ENCODE results near the gene AFAP1. TPM values are rescaled to one million over a fixed set of nuclear protein-coding genes. Genes with fewer than 3 reads are reported as not detected.

Gene AFAP1
- total and polyA plus RNA-seq, 2 of the 8 experiments (the other 6 are each of a cell fraction or from before 2014, with no cell fraction given): 3.6 to 18.2 TPM

GRCh38 chr4:7964459-7964858 lies 24.8 kb upstream of the AFAP1 start:
- Histone ChIP-seq H2AK5ac (ENCODE audit: low read depth, low read length) (no peak overlapping the region), H3K79me1 (ENCODE audit: low read depth, low read length) (no peaks in the 10 kb centered on the region), H3K9me3 (ENCODE audit: insufficient read depth in 2 of 2, low read depth in 1 of 2, low read length in 1 of 2) (no peaks in the 10 kb centered on the region), H3K79me2 (ENCODE audit: control insufficient read depth in 1 of 2, insufficient read depth in 2 of 2, low read length in 2 of 2) (no peaks in the 10 kb centered on the region), H3K4me2 (ENCODE audit: insufficient read depth in 1 of 2, low read depth in 2 of 2, low read length in 2 of 2) (no peak overlapping the region), H4K20me1 (replicated peaks in 1 of 2; ENCODE audit: control insufficient read depth in 1 of 2, insufficient read depth in 2 of 2, low read length in 2 of 2) (no peaks in the 10 kb centered on the region), H3K14ac (ENCODE audit: insufficient read length) (no peak overlapping the region), H3K23ac (ENCODE audit: insufficient read length) (no peak overlapping the region), H3K27me3 (replicated peaks in 1 of 4; ENCODE audit: control insufficient read depth in 3 of 4, extremely low read depth in 1 of 4, insufficient read depth in 3 of 4, low read length in 3 of 4) (no peaks in the 10 kb centered on the region), H2AFZ (ENCODE audit: low read length) (no peak overlapping the region), H3K23me2 (ENCODE audit: low read depth, low read length) (no peaks in the 10 kb centered on the region), H2BK120ac (replicated peaks; ENCODE audit: low read depth, low read length) (no peak overlapping the region), H2BK12ac (ENCODE audit: low read depth, low read length) (no peak overlapping the region; the same call in 1 of the 2 replicates), H3K27ac (ENCODE audit: low read depth, low read length) (no peak overlapping the region), H3K4me3 (ENCODE audit: extremely low read depth in 1 of 4, insufficient read depth in 2 of 4, low read depth in 3 of 4, low read length in 4 of 4) (no peak overlapping the region), H3K4me1 (replicated peaks in 1 of 4; ENCODE audit: control insufficient read depth in 3 of 4, insufficient read depth in 4 of 4, low read length in 3 of 4) (peaks cover 0 to 9% (median 5%) of the 10 kb centered on the region in 4 experiments; a peak in 6 of 7 replicates), H4K8ac (ENCODE audit: extremely low read depth, insufficient read depth, low read length) (no peak overlapping the region; the same call in 1 of the 2 replicates), H2BK5ac (ENCODE audit: low read depth, low read length) (no peak overlapping the region), H4K91ac (replicated peaks; ENCODE audit: insufficient read length, low read length) (no peak overlapping the region), H3K36me3 (ENCODE audit: control insufficient read depth in 2 of 4, insufficient read depth in 4 of 4, low read length in 3 of 4) (no peaks in the 10 kb centered on the region), H3K18ac (ENCODE audit: extremely low read depth, low read length) (no peak overlapping the region), H3K4ac (replicated peaks; ENCODE audit: insufficient read length, low read depth, low read length) (no peak overlapping the region), H3K9ac (replicated peaks in 1 of 4; ENCODE audit: extremely low read depth in 1 of 4, low read depth in 3 of 4, low read length in 3 of 4) (no peak overlapping the region), H3K56ac (replicated peaks; ENCODE audit: insufficient read length, low read depth, low read length) (no peak overlapping the region), H4K5ac (ENCODE audit: insufficient read length, low read depth, low read length) (no peak overlapping the region), H2BK15ac (ENCODE audit: low read length) (peak overlapping the region; percentile 46; the same call in 1 of the 2 replicates), H2BK20ac (ENCODE audit: low read length) (0 out of 2 replicates have a peak overlapping the region, but pooled peaks have one; percentile 61)
- FAIRE-seq: no peak
- 83% methylated on average over 5 of the region's 5 CpGs; no CpG with 5 or more reads in 1 of the 2 experiments for WGBS, 2 experiments (ENCODE audit: extremely low coverage in 1 of 2, insufficient coverage in 1 of 2, insufficient read length in 1 of 2, insufficient replicate concordance in 2 of 2, low coverage in 1 of 2, low lambda C conversion rate in 2 of 2, missing lambda C conversion rate in 1 of 2)
- CTCF ChIA-PET (ENCODE audit: partially characterized antibody): interaction anchor here (1.1 to 1.5 kb wide), 4 partner anchors 14 to 162 kb away, joined by 3 to 4 read pairs (median 3); no protein-coding TSS in a partner anchor
- TF ChIP-seq ATF3 (IDR thresholded peaks at IDR 0.05; ENCODE audit: insufficient read depth, low read depth, low read length): no peak
- no peak for TF ChIP-seq NANOG (IDR thresholded peaks at IDR 0.05; ENCODE audit: insufficient read depth, low read depth, low read length, poor library complexity, severe bottlenecking)
- no peak for TF ChIP-seq CBX8 (IDR thresholded peaks at IDR 0.05; ENCODE audit: borderline replicate concordance, low read depth, low read length)
- no peak for DNase-seq (ENCODE audit: low read depth in 1 of 2, low spot score in 2 of 2)
- POLR2A ChIA-PET (ENCODE audit: partially characterized antibody): interaction anchor here (1.0 kb wide), 1 partner anchor 9 kb away, joined by 3 read pairs; no protein-coding TSS in a partner anchor

All from H1 (cell line).